GM18511 (cell line): ENCODE results near the gene ARHGEF17.

Source experiments
- ATAC-seq: cut with Tn5 transposase; IDR thresholded peaks from one replicate; pipeline ENCODE4 v1.9.1; 2021; ENCODE audit warnings: mild to moderate bottlenecking, moderate library complexity; ENCODE audit not compliant: unreplicated experiment

ARHGEF17 gene

GRCh38 chr11:73391665-73392064 lies 83.6 kb downstream of the ARHGEF17 start:
- ATAC-seq: no peak

- no peak for ATAC-seq
These were observed 84.3 kb downstream of the ARHGEF17 start for GRCh38 chr11:73392108-73393010.

- no peak for ATAC-seq
These were observed 84.9 kb downstream of the ARHGEF17 start for GRCh38 chr11:73393011-73393380.

- no peak for ATAC-seq
These were observed 85.7 kb downstream of the ARHGEF17 start for GRCh38 chr11:73393479-73394415.

GRCh38 chr11:73394416-73395296 lies 86.6 kb downstream of the ARHGEF17 start:
- ATAC-seq: no peak

GRCh38 chr11:73395297-73396208 lies 87.5 kb downstream of the ARHGEF17 start:
- ATAC-seq: no peak

- no peak for ATAC-seq
These were observed 88.3 kb downstream of the ARHGEF17 start for GRCh38 chr11:73396251-73396930.

- ATAC-seq: no peak
These were observed 88.9 kb downstream of the ARHGEF17 start for GRCh38 chr11:73396985-73397384.

GRCh38 chr11:73397468-73398131 lies 89.5 kb downstream of the ARHGEF17 start:
- no peak for ATAC-seq

GRCh38 chr11:73398132-73398526 lies 90.1 kb downstream of the ARHGEF17 start:
- ATAC-seq: no peak

- ATAC-seq: no peak
These were observed 90.6 kb downstream of the ARHGEF17 start for GRCh38 chr11:73398721-73399120.

- ATAC-seq: no peak
These were observed 91.1 kb downstream of the ARHGEF17 start for GRCh38 chr11:73399159-73399590.

GRCh38 chr11:73399636-73400035 lies 91.6 kb downstream of the ARHGEF17 start:
- no peak for ATAC-seq

- ATAC-seq: no peak
These were observed 92.2 kb downstream of the ARHGEF17 start for GRCh38 chr11:73400293-73400692.

GRCh38 chr11:73401217-73401923 lies 93.3 kb downstream of the ARHGEF17 start:
- no peak for ATAC-seq

- ATAC-seq: no peak
These were observed 94.1 kb downstream of the ARHGEF17 start for GRCh38 chr11:73401924-73402833.

- no peak for ATAC-seq
These were observed 94.7 kb downstream of the ARHGEF17 start for GRCh38 chr11:73402834-73403185.
